ENCODE measurements around the gene CDH22.

The CDH22 gene

GRCh38 chr20:46222521-46223007 is 85.7 kb downstream of the CDH22 start:
- no peak overlapping the region for H3K27ac ChIP-seq (ENCODE audit: low read depth, low read length)
- DNase-seq = peak; percentile 88

GRCh38 chr20:46221256-46221833 is 87.0 kb downstream of the CDH22 start:
- Histone ChIP-seq H3K4ac (ENCODE audit: low read depth, low read length) (peak overlapping the region; percentile 41), H4K8ac (ENCODE audit: low read depth, low read length) (no peak overlapping the region), H3K4me3 (ENCODE audit: low read length) (no peak overlapping the region), H3K9ac (ENCODE audit: low read length) (no peak overlapping the region), H4K5ac (ENCODE audit: low read length) (no peak overlapping the region), H3K4me1 (ENCODE audit: control insufficient read depth, low read depth, low read length) (peaks cover 27% of the 10 kb centered on the region), H3K36me3 (ENCODE audit: control insufficient read depth, insufficient read depth, low read length) (no peaks in the 10 kb centered on the region), H2BK15ac (replicated peaks; ENCODE audit: low read depth) (no peak overlapping the region), H3K56ac (ENCODE audit: low read length) (peak overlapping the region; percentile 47), H3K27me3 (ENCODE audit: insufficient read depth, low read length, poor library complexity) (no peaks in the 10 kb centered on the region), H3K4me2 (ENCODE audit: low read length) (no peak overlapping the region), H3K23ac (ENCODE audit: low read length) (no peak overlapping the region), H3K18ac (ENCODE audit: low read length) (no peak overlapping the region), H2BK5ac (ENCODE audit: low read length) (no peak overlapping the region), H3K79me2 (ENCODE audit: control insufficient read depth, insufficient read depth, low read length) (no peaks in the 10 kb centered on the region), H3K27ac (ENCODE audit: low read depth, low read length) (peak overlapping the region; percentile 28), H2AK5ac (ENCODE audit: low read length) (no peak overlapping the region), H2BK120ac (ENCODE audit: low read depth, low read length) (no peak overlapping the region), H3K79me1 (ENCODE audit: low read length) (no peaks in the 10 kb centered on the region)
- peak; percentile 60 for DNase-seq
- no CpG with 5 or more reads among the region's 9 CpGs for whole genome bisulfite sequencing (ENCODE audit: extremely low coverage, insufficient coverage, low lambda C conversion rate)

More at GRCh38 chr20:46222521-46223007, 85.7 kb downstream of the CDH22 start:
- Histone ChIP-seq H3K9ac (ENCODE audit: low read length) (peak overlapping the region; percentile 30), H3K79me1 (ENCODE audit: low read length) (no peaks in the 10 kb centered on the region), H3K79me2 (ENCODE audit: control insufficient read depth, insufficient read depth, low read length) (no peaks in the 10 kb centered on the region), H3K27me3 (ENCODE audit: insufficient read depth, low read length, poor library complexity) (no peaks in the 10 kb centered on the region), H3K18ac (ENCODE audit: low read length) (no peak overlapping the region), H3K4me3 (ENCODE audit: low read length) (no peak overlapping the region), H2BK15ac (replicated peaks; ENCODE audit: low read depth) (no peak overlapping the region), H3K4me1 (ENCODE audit: control insufficient read depth, low read depth, low read length) (peaks cover 25% of the 10 kb centered on the region), H3K36me3 (ENCODE audit: control insufficient read depth, insufficient read depth, low read length) (no peaks in the 10 kb centered on the region), H3K23ac (ENCODE audit: low read length) (no peak overlapping the region), H3K4ac (ENCODE audit: low read depth, low read length) (no peak overlapping the region), H2AK5ac (ENCODE audit: low read length) (no peak overlapping the region), H4K5ac (ENCODE audit: low read length) (no peak overlapping the region), H2BK5ac (ENCODE audit: low read length) (peak overlapping the region; percentile 1), H2BK120ac (ENCODE audit: low read depth, low read length) (no peak overlapping the region), H3K56ac (ENCODE audit: low read length) (peak overlapping the region; percentile 1), H3K4me2 (ENCODE audit: low read length) (no peak overlapping the region), H4K8ac (ENCODE audit: low read depth, low read length) (no peak overlapping the region)
- no CpG with 5 or more reads among the region's 14 CpGs for WGBS (ENCODE audit: extremely low coverage, insufficient coverage, low lambda C conversion rate)

GRCh38 chr20:46220455-46221207 is 87.7 kb downstream of the CDH22 start:
- no CpG with 5 or more reads among the region's 10 CpGs for WGBS (ENCODE audit: extremely low coverage, insufficient coverage, low lambda C conversion rate)
- H3K23ac ChIP-seq (ENCODE audit: low read length) = no peak overlapping the region
- H3K27ac ChIP-seq (ENCODE audit: low read depth, low read length) = no peak overlapping the region
- no peaks in the 10 kb centered on the region for H3K79me1 ChIP-seq (ENCODE audit: low read length)
- H4K8ac ChIP-seq (ENCODE audit: low read depth, low read length) = no peak overlapping the region
- H2BK5ac ChIP-seq (ENCODE audit: low read length) = peak overlapping the region; percentile 38
- no peaks in the 10 kb centered on the region for H3K79me2 ChIP-seq (ENCODE audit: control insufficient read depth, insufficient read depth, low read length)
- no peak overlapping the region for H2BK15ac ChIP-seq (replicated peaks; ENCODE audit: low read depth)
- peak overlapping the region; percentile 5 for H3K4ac ChIP-seq (ENCODE audit: low read depth, low read length)
- no peak overlapping the region for H3K9ac ChIP-seq (ENCODE audit: low read length)
- no peaks in the 10 kb centered on the region for H3K36me3 ChIP-seq (ENCODE audit: control insufficient read depth, insufficient read depth, low read length)
- peak overlapping the region; percentile 42 for H3K18ac ChIP-seq (ENCODE audit: low read length)
- peak overlapping the region; percentile 80 for H2AK5ac ChIP-seq (ENCODE audit: low read length)
- H2BK120ac ChIP-seq (ENCODE audit: low read depth, low read length) = no peak overlapping the region
- no peak overlapping the region for H4K5ac ChIP-seq (ENCODE audit: low read length)
- peaks cover 28% of the 10 kb centered on the region for H3K4me1 ChIP-seq (ENCODE audit: control insufficient read depth, low read depth, low read length)
- no peak overlapping the region for H3K4me2 ChIP-seq (ENCODE audit: low read length)
- peak; percentile 92 for DNase-seq
- no peaks in the 10 kb centered on the region for H3K27me3 ChIP-seq (ENCODE audit: insufficient read depth, low read length, poor library complexity)
- H3K56ac ChIP-seq (ENCODE audit: low read length) = peak overlapping the region; percentile 51
- no peak overlapping the region for H3K4me3 ChIP-seq (ENCODE audit: low read length)

GRCh38 chr20:46219920-46220319 is 88.4 kb downstream of the CDH22 start:
- H3K4me2 ChIP-seq (ENCODE audit: low read length) = no peak overlapping the region
- no peak overlapping the region for H3K4ac ChIP-seq (ENCODE audit: low read depth, low read length)
- H3K23ac ChIP-seq (ENCODE audit: low read length) = no peak overlapping the region
- H3K79me2 ChIP-seq (ENCODE audit: control insufficient read depth, insufficient read depth, low read length) = no peaks in the 10 kb centered on the region
- H3K36me3 ChIP-seq (ENCODE audit: control insufficient read depth, insufficient read depth, low read length) = no peaks in the 10 kb centered on the region
- H3K27me3 ChIP-seq (ENCODE audit: insufficient read depth, low read length, poor library complexity) = no peaks in the 10 kb centered on the region
- H2AK5ac ChIP-seq (ENCODE audit: low read length) = no peak overlapping the region
- no peak overlapping the region for H4K5ac ChIP-seq (ENCODE audit: low read length)
- no peak overlapping the region for H2BK15ac ChIP-seq (replicated peaks; ENCODE audit: low read depth)
- H3K4me1 ChIP-seq (ENCODE audit: control insufficient read depth, low read depth, low read length) = peaks cover 29% of the 10 kb centered on the region
- no peak overlapping the region for H3K27ac ChIP-seq (ENCODE audit: low read depth, low read length)
- H2BK120ac ChIP-seq (ENCODE audit: low read depth, low read length) = no peak overlapping the region
- H2BK5ac ChIP-seq (ENCODE audit: low read length) = no peak overlapping the region
- no peaks in the 10 kb centered on the region for H3K79me1 ChIP-seq (ENCODE audit: low read length)
- no peak for DNase-seq
- H3K4me3 ChIP-seq (ENCODE audit: low read length) = no peak overlapping the region
- H3K18ac ChIP-seq (ENCODE audit: low read length) = no peak overlapping the region
- H3K56ac ChIP-seq (ENCODE audit: low read length) = peak overlapping the region; percentile 51
- no peak overlapping the region for H3K9ac ChIP-seq (ENCODE audit: low read length)
- no CpG with 5 or more reads among the region's 2 CpGs for WGBS (ENCODE audit: extremely low coverage, insufficient coverage, low lambda C conversion rate)
- H4K8ac ChIP-seq (ENCODE audit: low read depth, low read length) = no peak overlapping the region

GRCh38 chr20:46219190-46219589 is 89.1 kb downstream of the CDH22 start:
- no peak overlapping the region for H3K56ac ChIP-seq (ENCODE audit: low read length)
- no peak overlapping the region for H3K18ac ChIP-seq (ENCODE audit: low read length)
- no peak overlapping the region for H2BK15ac ChIP-seq (replicated peaks; ENCODE audit: low read depth)
- H3K79me1 ChIP-seq (ENCODE audit: low read length) = no peaks in the 10 kb centered on the region
- no peak overlapping the region for H2BK5ac ChIP-seq (ENCODE audit: low read length)
- no peaks in the 10 kb centered on the region for H3K79me2 ChIP-seq (ENCODE audit: control insufficient read depth, insufficient read depth, low read length)
- no CpG with 5 or more reads among the region's 4 CpGs for WGBS (ENCODE audit: extremely low coverage, insufficient coverage, low lambda C conversion rate)
- no peak overlapping the region for H3K27ac ChIP-seq (ENCODE audit: low read depth, low read length)
- no peak overlapping the region for H4K8ac ChIP-seq (ENCODE audit: low read depth, low read length)
- H4K5ac ChIP-seq (ENCODE audit: low read length) = no peak overlapping the region
- no peak overlapping the region for H3K23ac ChIP-seq (ENCODE audit: low read length)
- H3K9ac ChIP-seq (ENCODE audit: low read length) = no peak overlapping the region
- DNase-seq = no peak
- H3K4ac ChIP-seq (ENCODE audit: low read depth, low read length) = no peak overlapping the region
- H2BK120ac ChIP-seq (ENCODE audit: low read depth, low read length) = no peak overlapping the region
- H3K4me3 ChIP-seq (ENCODE audit: low read length) = no peak overlapping the region
- H2AK5ac ChIP-seq (ENCODE audit: low read length) = no peak overlapping the region
- no peaks in the 10 kb centered on the region for H3K36me3 ChIP-seq (ENCODE audit: control insufficient read depth, insufficient read depth, low read length)
- no peaks in the 10 kb centered on the region for H3K27me3 ChIP-seq (ENCODE audit: insufficient read depth, low read length, poor library complexity)
- H3K4me2 ChIP-seq (ENCODE audit: low read length) = no peak overlapping the region
- H3K4me1 ChIP-seq (ENCODE audit: control insufficient read depth, low read depth, low read length) = peaks cover 29% of the 10 kb centered on the region
